Measurements from ENCODE around the gene SUMF1. TPM values are rescaled to one million over a fixed set of nuclear protein-coding genes. Genes with fewer than 3 reads are reported as not detected.

Gene SUMF1
- total RNA-seq, 1 experiment from 2014 or later = 26.6 TPM

GRCh38 chr3:4334548-4334947 lies 132.5 kb downstream of the SUMF1 start:
- Histone ChIP-seq H2AFZ (ENCODE audit: low read depth, low read length, poor library complexity, severe bottlenecking) (no peak overlapping the region), H4K20me1 (ENCODE audit: insufficient read depth) (no peaks in the 10 kb centered on the region), H3K36me3 (ENCODE audit: control insufficient read depth in 1 of 2, insufficient read depth in 2 of 2, low read length in 2 of 2) (no peaks in the 10 kb centered on the region), H3K4me1 (ENCODE audit: control insufficient read depth in 1 of 2, insufficient read depth in 2 of 2, low read length in 2 of 2) (no peaks in the 10 kb centered on the region), H3K9me2 (ENCODE audit: insufficient read depth) (no peaks in the 10 kb centered on the region), H3K4me3 (replicated peaks in 1 of 2; ENCODE audit: low read depth in 1 of 2, low read length in 2 of 2) (no peak overlapping the region), H3K4me2 (ENCODE audit: low read length) (no peak overlapping the region), H3K27me3 (ENCODE audit: insufficient read depth, low read length) (no peaks in the 10 kb centered on the region), H3K9ac (ENCODE audit: low read length) (no peak overlapping the region), H3K79me2 (ENCODE audit: insufficient read depth, low read length) (no peaks in the 10 kb centered on the region), H3K27ac (ENCODE audit: low read depth, low read length) (no peak overlapping the region), H3K9me3 (ENCODE audit: control insufficient read depth in 1 of 2, insufficient read depth in 1 of 2, low read depth in 1 of 2, low read length in 2 of 2) (peaks cover 0 to 2% of the 10 kb centered on the region in 2 experiments; a peak in 1 of 4 replicates)
- POLR2A ChIA-PET = no interaction called here
- BruUV-seq (replicated peaks) = no TSS peak
- DNase-seq (ENCODE audit: low read depth, low spot score) = no peak
- ATAC-seq = 0 out of 2 replicates have a peak, but pooled peaks have one; percentile 52
- intact Hi-C loops (cut with micrococcal nuclease) = loop anchor here (5.0 kb wide), 1 partner anchor 298 kb away; no protein-coding TSS in a partner anchor
- CTCF ChIA-PET = interaction anchor here (0.9 kb wide), 1 partner anchor 299 kb away, joined by 5 read pairs; no protein-coding TSS in a partner anchor
- RAD21 ChIA-PET (ENCODE audit: low non-redundant PET in 1 of 2, low total read pairs in 2 of 2, uncharacterized antibody in 2 of 2, unreplicated experiment in 2 of 2) = no interaction called here
- 0 out of 2 replicates have a peak, but pooled peaks have one; percentile 9 for TF ChIP-seq RAD21 (IDR thresholded peaks at IDR 0.05; ENCODE audit: low read depth)
- peak in 2 of 3 experiments; percentile 9 to 38; a peak in 3 of 6 replicates for TF ChIP-seq CTCF (IDR thresholded peaks at IDR 0.05 in 2 of 3, conservative IDR thresholded peaks at IDR 0.05 in 1 of 3; ENCODE audit: borderline replicate concordance in 1 of 3, insufficient read depth in 1 of 3, low read depth in 2 of 3, low read length in 2 of 3)
- TF ChIP-seq YY1 (IDR thresholded peaks at IDR 0.05; ENCODE audit: extremely low read depth, insufficient replicate concordance, low read depth, low read length) = no peak

GRCh38 chr3:4332991-4333390 lies 134.1 kb downstream of the SUMF1 start:
- H4K20me1 ChIP-seq (ENCODE audit: insufficient read depth) = no peaks in the 10 kb centered on the region
- H3K27me3 ChIP-seq (ENCODE audit: insufficient read depth, low read length) = no peaks in the 10 kb centered on the region
- no peaks in the 10 kb centered on the region for H3K4me1 ChIP-seq (ENCODE audit: control insufficient read depth in 1 of 2, insufficient read depth in 2 of 2, low read length in 2 of 2)
- no peaks in the 10 kb centered on the region for H3K79me2 ChIP-seq (ENCODE audit: insufficient read depth, low read length)
- H3K9ac ChIP-seq (ENCODE audit: low read length) = no peak overlapping the region
- POLR2A ChIA-PET = no interaction called here
- DNase-seq (ENCODE audit: low read depth, low spot score) (no peak), ATAC-seq (no peak)
- H3K9me2 ChIP-seq (ENCODE audit: insufficient read depth) = no peaks in the 10 kb centered on the region
- H3K36me3 ChIP-seq (ENCODE audit: control insufficient read depth in 1 of 2, insufficient read depth in 2 of 2, low read length in 2 of 2) = no peaks in the 10 kb centered on the region
- peaks cover 0 to 3% of the 10 kb centered on the region in 2 experiments; a peak in 1 of 4 replicates for H3K9me3 ChIP-seq (ENCODE audit: control insufficient read depth in 1 of 2, insufficient read depth in 1 of 2, low read depth in 1 of 2, low read length in 2 of 2)
- H3K4me2 ChIP-seq (ENCODE audit: low read length) = no peak overlapping the region
- no TSS peak for BruUV-seq (replicated peaks)
- RAD21 ChIA-PET (ENCODE audit: low non-redundant PET in 1 of 2, low total read pairs in 2 of 2, uncharacterized antibody in 2 of 2, unreplicated experiment in 2 of 2) = no interaction called here
- H3K27ac ChIP-seq (ENCODE audit: low read depth, low read length) = no peak overlapping the region
- intact Hi-C loops (cut with micrococcal nuclease) = loop anchor here (5.0 kb wide), 1 partner anchor 299 kb away; no protein-coding TSS in a partner anchor
- no peak overlapping the region for H2AFZ ChIP-seq (ENCODE audit: low read depth, low read length, poor library complexity, severe bottlenecking)
- no peak overlapping the region for H3K4me3 ChIP-seq (replicated peaks in 1 of 2; ENCODE audit: low read depth in 1 of 2, low read length in 2 of 2)
- CTCF ChIA-PET = no interaction called here
- TF ChIP-seq EZH2phosphoT487 (IDR thresholded peaks at IDR 0.05; ENCODE audit: borderline replicate concordance) = no peak
- no peak for TF ChIP-seq MAX (IDR thresholded peaks at IDR 0.05)
- TF ChIP-seq POLR2AphosphoS5 (IDR thresholded peaks at IDR 0.05; ENCODE audit: low read depth, low read length) = no peak
- TF ChIP-seq EGR1 (IDR thresholded peaks at IDR 0.05; ENCODE audit: low read depth) = no peak
- no peak for TF ChIP-seq ZBTB33 (IDR thresholded peaks at IDR 0.05; ENCODE audit: extremely low read depth, insufficient replicate concordance, low read length)
- no peak for TF ChIP-seq SRF (IDR thresholded peaks at IDR 0.05; ENCODE audit: low read depth)
- TF ChIP-seq POLR2A (IDR thresholded peaks at IDR 0.05; ENCODE audit: borderline replicate concordance, extremely low read depth, insufficient read depth, insufficient read length) = no peak
- no peak for TF ChIP-seq RAD21 (IDR thresholded peaks at IDR 0.05; ENCODE audit: low read depth)
- no peak for TF ChIP-seq ELF1 (IDR thresholded peaks at IDR 0.05; ENCODE audit: borderline replicate concordance, low read depth)
- TF ChIP-seq YY1 (IDR thresholded peaks at IDR 0.05; ENCODE audit: extremely low read depth, insufficient replicate concordance, low read depth, low read length) = no peak
